Measurements from ENCODE around the gene PTTG1IP.

The PTTG1IP gene

DNA sequence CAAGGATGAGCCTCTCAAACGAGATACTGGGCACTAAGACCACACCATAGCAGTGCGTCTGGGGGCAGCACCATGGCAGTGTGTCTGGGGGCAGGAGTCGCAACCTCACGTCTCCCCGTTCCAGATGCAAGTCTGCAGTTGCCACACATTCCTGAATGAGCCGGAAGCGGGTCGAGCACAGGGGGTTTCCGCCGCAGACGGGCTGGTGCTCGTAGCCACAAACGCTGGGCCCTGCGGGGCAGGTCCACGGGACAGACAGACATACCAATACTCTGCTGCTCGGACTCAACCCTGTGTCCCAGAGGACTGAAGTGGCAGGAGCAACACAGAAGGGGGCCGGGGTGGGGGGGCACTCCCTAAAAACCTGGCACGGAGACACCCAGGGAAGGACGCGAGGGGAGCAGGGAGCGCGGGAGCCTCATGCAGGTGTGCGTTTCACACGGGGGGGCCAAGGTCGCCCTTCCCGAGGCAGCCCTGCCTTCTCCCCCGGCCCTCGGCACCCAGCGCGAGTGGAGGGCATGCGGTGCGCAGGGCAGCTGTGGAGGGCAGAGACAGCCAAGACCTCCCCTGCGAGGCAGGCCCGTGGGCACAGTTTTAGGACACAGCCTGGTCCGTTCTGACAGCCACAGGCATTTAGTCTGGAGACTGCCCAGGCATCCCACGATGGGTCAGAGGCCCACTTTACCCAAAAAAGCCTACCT lies 24.5 kb downstream of the PTTG1IP start:
- TF ChIP-seq, protein P1, sequence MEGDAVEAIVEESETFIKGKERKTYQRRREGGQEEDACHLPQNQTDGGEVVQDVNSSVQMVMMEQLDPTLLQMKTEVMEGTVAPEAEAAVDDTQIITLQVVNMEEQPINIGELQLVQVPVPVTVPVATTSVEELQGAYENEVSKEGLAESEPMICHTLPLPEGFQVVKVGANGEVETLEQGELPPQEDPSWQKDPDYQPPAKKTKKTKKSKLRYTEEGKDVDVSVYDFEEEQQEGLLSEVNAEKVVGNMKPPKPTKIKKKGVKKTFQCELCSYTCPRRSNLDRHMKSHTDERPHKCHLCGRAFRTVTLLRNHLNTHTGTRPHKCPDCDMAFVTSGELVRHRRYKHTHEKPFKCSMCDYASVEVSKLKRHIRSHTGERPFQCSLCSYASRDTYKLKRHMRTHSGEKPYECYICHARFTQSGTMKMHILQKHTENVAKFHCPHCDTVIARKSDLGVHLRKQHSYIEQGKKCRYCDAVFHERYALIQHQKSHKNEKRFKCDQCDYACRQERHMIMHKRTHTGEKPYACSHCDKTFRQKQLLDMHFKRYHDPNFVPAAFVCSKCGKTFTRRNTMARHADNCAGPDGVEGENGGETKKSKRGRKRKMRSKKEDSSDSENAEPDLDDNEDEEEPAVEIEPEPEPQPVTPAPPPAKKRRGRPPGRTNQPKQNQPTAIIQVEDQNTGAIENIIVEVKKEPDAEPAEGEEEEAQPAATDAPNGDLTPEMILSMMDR (conservative IDR thresholded peaks at IDR 0.05; ENCODE audit: low read depth, low read length): no peak
- no peak overlapping the region for H3K4me2 ChIP-seq
- no peaks in the 10 kb centered on the region for H4K20me1 ChIP-seq (ENCODE audit: insufficient read depth)

DNA sequence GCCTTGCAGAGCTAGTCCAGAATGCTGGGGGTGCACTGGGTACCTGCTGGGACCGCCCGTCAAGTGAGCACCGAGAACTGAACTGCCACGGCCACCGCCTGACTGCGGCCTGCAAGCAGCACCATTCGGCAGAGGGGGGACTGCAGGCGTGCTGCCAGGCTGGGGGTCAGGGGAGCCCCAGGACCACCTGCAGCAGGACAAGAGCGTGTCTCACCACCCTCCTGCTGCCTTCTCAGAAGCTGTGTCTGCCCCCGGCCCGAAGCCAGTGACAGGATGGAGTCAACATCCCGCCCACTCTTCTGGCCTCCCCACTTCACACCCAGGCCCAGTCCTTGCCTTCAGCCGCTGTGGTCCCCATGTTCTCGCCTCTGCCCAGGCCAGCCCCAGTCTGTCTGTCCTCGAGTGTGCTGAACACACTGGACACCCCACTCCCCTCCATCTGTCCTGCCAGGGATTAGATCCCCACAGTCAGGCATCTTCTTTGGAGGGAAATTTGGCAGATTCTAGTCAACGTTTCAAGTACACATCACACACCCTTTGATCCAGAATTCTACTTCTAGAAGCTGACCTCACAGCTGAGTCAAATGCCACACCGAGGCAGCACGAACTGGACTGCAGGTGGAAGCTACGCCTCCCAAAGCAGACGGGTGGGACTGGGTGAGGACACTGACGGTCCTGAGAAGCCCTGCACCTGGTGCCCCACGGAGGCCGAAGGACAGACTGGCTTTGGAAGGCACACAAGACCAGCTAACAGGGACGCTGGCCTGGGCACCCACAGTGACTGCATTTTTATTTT lies 26.0 kb downstream of the PTTG1IP start:
- Histone ChIP-seq H3K4me3 (IDR thresholded peaks at IDR 0.05; ENCODE audit: insufficient read depth, low read depth, low read length) (no peak overlapping the region), H3K4me1 (ENCODE audit: low read depth, poor library complexity, severe bottlenecking) (no peaks in the 10 kb centered on the region), H4K20me1 (ENCODE audit: insufficient read depth) (no peaks in the 10 kb centered on the region), H3K27me3 (ENCODE audit: insufficient read depth, low read depth) (peaks cover 18% of the 10 kb centered on the region), H3K9ac (no peak overlapping the region), H3K79me2 (ENCODE audit: insufficient read depth, low read depth) (no peaks in the 10 kb centered on the region), H3K4me2 (no peak overlapping the region), H3K27ac (no peak overlapping the region), H3K36me3 (ENCODE audit: insufficient read depth) (peaks cover 12% of the 10 kb centered on the region; the same call in 1 of the 2 replicates), H2AFZ (ENCODE audit: low read depth) (no peak overlapping the region)
- TF ChIP-seq, protein P1 (conservative IDR thresholded peaks at IDR 0.05; ENCODE audit: low read depth, low read length): no peak

More for the DNA sequence above, 24.5 kb downstream of the PTTG1IP start:
- Histone ChIP-seq H3K4me1 (ENCODE audit: low read depth, poor library complexity, severe bottlenecking) (no peaks in the 10 kb centered on the region), H3K79me2 (ENCODE audit: insufficient read depth, low read depth) (no peaks in the 10 kb centered on the region), H2AFZ (ENCODE audit: low read depth) (no peak overlapping the region), H3K9ac (no peak overlapping the region), H3K4me3 (IDR thresholded peaks at IDR 0.05; ENCODE audit: insufficient read depth, low read depth, low read length) (no peak overlapping the region), H3K27ac (no peak overlapping the region), H3K36me3 (ENCODE audit: insufficient read depth) (peaks cover 12% of the 10 kb centered on the region), H3K27me3 (ENCODE audit: insufficient read depth, low read depth) (peaks cover 4% of the 10 kb centered on the region; the same call in 1 of the 2 replicates)

DNA sequence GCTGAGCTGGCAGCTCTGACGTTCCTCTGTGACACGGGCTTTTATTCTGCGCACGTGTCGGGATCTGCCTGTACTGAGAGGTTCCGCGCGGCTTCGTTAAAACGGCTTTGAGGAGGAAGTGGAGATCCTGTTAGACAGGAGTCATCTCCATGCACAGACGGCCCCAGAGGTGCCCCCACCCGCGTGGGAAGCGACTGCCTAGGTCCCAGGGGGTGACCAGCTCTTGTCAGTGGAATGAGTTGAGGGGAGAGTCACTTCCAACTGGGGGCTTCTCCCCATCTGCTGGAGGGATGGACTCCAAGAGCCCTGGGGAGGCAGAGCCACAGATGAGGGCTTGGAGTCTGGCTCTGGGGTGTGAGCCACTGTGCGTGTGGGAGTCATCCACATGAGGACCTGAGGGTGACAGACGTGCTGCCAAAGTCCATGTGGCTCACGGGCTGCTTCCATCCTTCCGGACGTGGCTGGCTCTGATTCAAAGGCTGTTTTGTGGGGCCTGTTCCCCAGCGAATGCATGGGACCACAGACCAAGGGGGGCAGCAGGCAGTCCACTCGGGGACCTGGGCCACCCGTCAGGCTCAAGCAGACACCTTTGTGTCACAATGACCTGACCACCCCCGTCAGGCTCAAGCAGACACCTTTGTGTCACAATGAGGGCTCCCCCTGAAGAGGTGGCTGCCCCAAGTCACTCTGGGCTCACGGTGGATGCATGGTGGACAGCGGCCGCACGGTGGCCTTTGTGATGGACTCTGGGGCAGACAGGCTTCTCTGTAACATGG lies 26.8 kb downstream of the PTTG1IP start:
- Histone ChIP-seq H4K20me1 (ENCODE audit: insufficient read depth) (no peaks in the 10 kb centered on the region), H3K27ac (no peak overlapping the region), H3K4me2 (no peak overlapping the region), H3K36me3 (ENCODE audit: insufficient read depth) (peaks cover 12% of the 10 kb centered on the region; the same call in 1 of the 2 replicates), H3K4me3 (IDR thresholded peaks at IDR 0.05; ENCODE audit: insufficient read depth, low read depth, low read length) (no peak overlapping the region), H2AFZ (ENCODE audit: low read depth) (no peak overlapping the region), H3K4me1 (ENCODE audit: low read depth, poor library complexity, severe bottlenecking) (no peaks in the 10 kb centered on the region), H3K79me2 (ENCODE audit: insufficient read depth, low read depth) (no peaks in the 10 kb centered on the region), H3K9ac (no peak overlapping the region), H3K27me3 (ENCODE audit: insufficient read depth, low read depth) (peaks cover 25% of the 10 kb centered on the region)
- TF ChIP-seq, protein P1 (conservative IDR thresholded peaks at IDR 0.05; ENCODE audit: low read depth, low read length): no peak

DNA sequence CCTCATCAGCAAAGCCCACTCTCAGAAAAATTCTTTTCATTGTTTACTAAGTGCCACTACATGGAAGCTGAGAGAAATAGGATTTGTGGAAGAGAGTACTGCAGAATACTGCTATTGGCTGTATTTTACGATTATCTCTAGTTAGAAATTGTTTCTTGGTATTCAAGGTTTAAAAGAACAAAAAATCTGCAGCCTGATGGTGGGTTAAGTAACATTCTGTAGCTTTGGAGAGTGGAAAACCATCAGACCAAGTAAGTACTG lies 27.3 kb downstream of the PTTG1IP start:
- Histone ChIP-seq H3K4me3 (IDR thresholded peaks at IDR 0.05; ENCODE audit: insufficient read depth, low read depth, low read length) (no peak overlapping the region), H3K9ac (no peak overlapping the region), H3K36me3 (ENCODE audit: insufficient read depth) (peaks cover 10% of the 10 kb centered on the region; the same call in 1 of the 2 replicates), H3K27ac (no peak overlapping the region), H3K4me2 (no peak overlapping the region), H3K27me3 (ENCODE audit: insufficient read depth, low read depth) (peaks cover 31% of the 10 kb centered on the region), H4K20me1 (ENCODE audit: insufficient read depth) (no peaks in the 10 kb centered on the region), H2AFZ (ENCODE audit: low read depth) (no peak overlapping the region), H3K4me1 (ENCODE audit: low read depth, poor library complexity, severe bottlenecking) (no peaks in the 10 kb centered on the region), H3K79me2 (ENCODE audit: insufficient read depth, low read depth) (no peaks in the 10 kb centered on the region)
- TF ChIP-seq, protein P1 (conservative IDR thresholded peaks at IDR 0.05; ENCODE audit: low read depth, low read length): no peak
